IMR-90 (cell line): ENCODE data around the gene SBF2. TPM values are rescaled to one million over a fixed set of nuclear protein-coding genes. Genes with fewer than 3 reads are reported as not detected.

Experiments used
- ATAC-seq: fragments of 200-7000 bp; cut with Tn5 transposase; 2 replicates; pipeline ENCODE4 v1.9.1; 2020; ENCODE audit warnings: low read depth, mild to moderate bottlenecking, moderate library complexity
- BruUV-seq: library from RNA; stranded (reverse); fragments of 400-500 nt; replicated peaks from 2 replicates; lab custom pipeline; 2021; lab: Mats Ljungman, UMichigan
- CTCF ChIA-PET: fragments of 300-600 bp; formaldehyde crosslinking; extraction: SDS; loops from one replicate; lab custom pipeline; 2021; ENCODE audit warnings: antibody characterized with exemption; lab: Yijun Ruan, JAX
- POLR2A ChIA-PET: fragments of 300-600 bp; sonication (Branson Sonifier 250); formaldehyde crosslinking; loops from one replicate; lab custom pipeline; 2022; ENCODE audit warnings: antibody characterized with exemption; ENCODE audit not compliant: unreplicated experiment; lab: Charles Lee
- DNase-seq: peaks from one replicate; pipeline ENCODE4 v3.0.0; 2013
- H2AFZ ChIP-seq: replicated peaks from 2 replicates; pipeline ENCODE3; 2013; ENCODE audit warnings: low read length, mild to moderate bottlenecking; ENCODE audit not compliant: poor library complexity
- H2AK5ac ChIP-seq: 2 replicates; pipeline ENCODE4 v1.6.1; 2013; ENCODE audit warnings: low read depth, low read length, inconsistent platforms
- H2AK9ac ChIP-seq: replicated peaks from 2 replicates; pipeline ENCODE3; 2013; ENCODE audit warnings: mild to moderate bottlenecking, low read depth, low read length, moderate library complexity; ENCODE audit not compliant: poor library complexity
- H2BK120ac ChIP-seq: 2 replicates; pipeline ENCODE4 v1.6.1; 2013; ENCODE audit warnings: low read depth, low read length, inconsistent platforms
- H2BK15ac ChIP-seq: 3 replicates; pipeline ENCODE4 v1.6.1; 2013; ENCODE audit warnings: low read depth, low read length, inconsistent platforms
- H2BK20ac ChIP-seq: 2 replicates; pipeline ENCODE4 v1.6.1; 2013; ENCODE audit warnings: low read depth, mild to moderate bottlenecking, inconsistent platforms, low read length, moderate library complexity
- H2BK5ac ChIP-seq: 2 replicates; pipeline ENCODE4 v1.6.1; 2013; ENCODE audit warnings: mild to moderate bottlenecking, low read depth, low read length, inconsistent platforms; ENCODE audit not compliant: poor library complexity, severe bottlenecking
- H3K14ac ChIP-seq: replicated peaks from 2 replicates; pipeline ENCODE4 v1.6.1; 2013; ENCODE audit warnings: low read depth, low read length, inconsistent platforms
- H3K18ac ChIP-seq: 2 replicates; pipeline ENCODE4 v1.6.1; 2013; ENCODE audit warnings: low read depth, low read length, control low read depth
- H3K23ac ChIP-seq: 2 replicates; pipeline ENCODE4 v1.6.1; 2013; ENCODE audit warnings: low read depth, low read length, inconsistent platforms
- H3K27ac ChIP-seq: 2 replicates; pipeline ENCODE4 v1.5.1; 2013; ENCODE audit warnings: mild to moderate bottlenecking, control low read depth, low read length; ENCODE audit not compliant: insufficient read depth
- H3K27me3 ChIP-seq: 2 replicates; pipeline ENCODE4 v1.6.1; 2013; ENCODE audit warnings: low read length; ENCODE audit not compliant: control insufficient read depth, insufficient read depth
- H3K36me3 ChIP-seq: 2 replicates; pipeline ENCODE4 v1.6.1; 2013; ENCODE audit warnings: low read length, mixed read lengths; ENCODE audit not compliant: control insufficient read depth, insufficient read depth
- H3K4ac ChIP-seq: 2 replicates; pipeline ENCODE4 v1.6.1; 2013; ENCODE audit warnings: low read depth, low read length, inconsistent platforms
- H3K4me1 ChIP-seq: 2 replicates; pipeline ENCODE4 v1.6.1; 2013; ENCODE audit warnings: low read length, mixed read lengths; ENCODE audit not compliant: control insufficient read depth, insufficient read depth
- H3K4me2 ChIP-seq: 2 replicates; pipeline ENCODE4 v1.6.1; 2013; ENCODE audit warnings: low read depth, mild to moderate bottlenecking, control low read depth, low read length, moderate library complexity
- H3K4me3 ChIP-seq: 2 replicates; pipeline ENCODE4 v1.5.1; 2013; ENCODE audit warnings: low read depth, mild to moderate bottlenecking, control low read depth, low read length, moderate library complexity; ENCODE audit not compliant: insufficient read depth
- H3K56ac ChIP-seq: 2 replicates; pipeline ENCODE4 v1.6.1; 2013; ENCODE audit warnings: low read length, inconsistent platforms; ENCODE audit not compliant: insufficient read depth; ENCODE audit errors: extremely low read depth
- H3K79me1 ChIP-seq, 2 experiments: 2 replicates each; pipeline ENCODE4 v1.6.1; 2013; ENCODE audit warnings: low read length in 2 of 2, inconsistent platforms in 1 of 2, low read depth in 1 of 2
- H3K9ac ChIP-seq: 2 replicates; pipeline ENCODE4 v1.6.1; 2013; ENCODE audit warnings: low read depth, low read length, control low read depth
- H3K9me1 ChIP-seq: 2 replicates; pipeline ENCODE4 v1.6.1; 2013; ENCODE audit warnings: low read length, inconsistent platforms; ENCODE audit not compliant: insufficient read depth
- H3K9me3 ChIP-seq: 2 replicates; pipeline ENCODE4 v1.6.1; 2013; ENCODE audit warnings: low read length; ENCODE audit not compliant: control insufficient read depth, insufficient read depth
- H4K20me1 ChIP-seq: 2 replicates; pipeline ENCODE4 v1.6.1; 2013; ENCODE audit warnings: low read length, inconsistent platforms; ENCODE audit not compliant: insufficient read depth
- H4K5ac ChIP-seq: 2 replicates; pipeline ENCODE4 v1.6.1; 2013; ENCODE audit warnings: mild to moderate bottlenecking, low read depth, low read length, control low read depth
- H4K8ac ChIP-seq, 2 experiments: 2 replicates each; pipeline ENCODE4 v1.6.1; 2013; ENCODE audit warnings: low read depth in 2 of 2, low read length in 2 of 2, control low read depth in 1 of 2, inconsistent platforms in 1 of 2
- H4K91ac ChIP-seq: 2 replicates; pipeline ENCODE4 v1.6.1; 2013; ENCODE audit warnings: low read depth, low read length, inconsistent platforms; ENCODE audit not compliant: insufficient read depth
- CTCF ChIP-seq: conservative IDR thresholded peaks from 2 replicates; pipeline ENCODE4 v1.5.1; 2012; ENCODE audit warnings: mild to moderate bottlenecking, low read depth, low read length, improper control_type of control experiment
- MAFK ChIP-seq: IDR thresholded peaks from 2 replicates; pipeline ENCODE4 v1.6.1; 2012; ENCODE audit warnings: low read depth, low read length, improper control_type of control experiment
- dilution Hi-C: fragments of 300-500 bp; cut with HindIII; formaldehyde crosslinking; loops from one replicate; pipeline ENCODE4 v1.14.3; 2018; ENCODE audit warnings: low sequenced_read_pairs; ENCODE audit not compliant: unreplicated experiment
- in situ Hi-C: fragments of 300-500 bp; cut with MboI; formaldehyde crosslinking; loops from 3 replicates; pipeline ENCODE4 v1.14.3; 2019; ENCODE audit warnings: low sequenced_read_pairs, inconsistent platforms, mixed read lengths
- intact Hi-C: fragments of 100-400 bp; cut with micrococcal nuclease; formaldehyde crosslinking; loops from 2 replicates; pipeline ENCODE4 v1.10.0; 2022
- polyA plus RNA-seq, 3 experiments: library from polyadenylated mRNA; depleted of rRNA; stranded (reverse); fragments of >200 nt; gene quantifications; 2 replicates each; pipeline ENCODE4 v1.2.3, GENCODE V29; 2012; ENCODE audit warnings: low replicate concordance in 1 of 3
- total RNA-seq: library from RNA; depleted of rRNA; stranded (reverse); fragments of >200 nt; gene quantifications from 2 replicates; pipeline ENCODE4 v1.2.3, GENCODE V29; 2012

Gene SBF2
- total and polyA plus RNA-seq, 2 of the 4 experiments (the other 2 are of a cell fraction): 23.8 to 51.8 TPM

- H3K18ac ChIP-seq: peak overlapping the region; percentile 99
- H3K56ac ChIP-seq: peak overlapping the region; percentile 94
- no peak overlapping the region for H2AK9ac ChIP-seq
- peak overlapping the region; percentile 90 for H3K27ac ChIP-seq
- peak overlapping the region; percentile 54 for H3K9ac ChIP-seq
- H3K23ac ChIP-seq: peak overlapping the region; percentile 93
- CTCF ChIA-PET: no interaction called here
- H4K8ac ChIP-seq: peak overlapping the region; percentile 73 to 95
- ATAC-seq (no peak), DNase-seq (no peak)
- peak overlapping the region; percentile 94 for H2BK15ac ChIP-seq
- H2BK20ac ChIP-seq: peak overlapping the region; percentile 97
- H3K14ac ChIP-seq: peak overlapping the region; percentile 93
- no peaks in the 10 kb centered on the region for H3K27me3 ChIP-seq
- dilution Hi-C loops: no loop called here
- H2AK5ac ChIP-seq: peak overlapping the region; percentile 93
- no peak overlapping the region for H3K4me3 ChIP-seq
- peaks cover 25% of the 10 kb centered on the region for H3K4me1 ChIP-seq
- TF ChIP-seq CTCF: no peak
- peak; percentile 71 for TF ChIP-seq MAFK
- no peak overlapping the region for H2AFZ ChIP-seq
- peak overlapping the region; percentile 97 for H4K91ac ChIP-seq
- POLR2A ChIA-PET: interaction anchor here (0.9 to 1.5 kb wide), 2 partner anchors 14 to 529 kb away, joined by 6 to 9 read pairs; no protein-coding TSS in a partner anchor
- H4K20me1 ChIP-seq: no peaks in the 10 kb centered on the region
- H3K9me1 ChIP-seq: peaks cover 22% of the 10 kb centered on the region
- H3K4me2 ChIP-seq: peak overlapping the region; percentile 3; the same call in 1 of the 2 replicates
- H3K36me3 ChIP-seq: peaks cover 3% of the 10 kb centered on the region
- intact Hi-C loops: no loop called here
- H2BK5ac ChIP-seq: peak overlapping the region; percentile 96
- peaks cover 9 to 42% of the 10 kb centered on the region in 2 experiments for H3K79me1 ChIP-seq
- no TSS peak for BruUV-seq
- peak overlapping the region; percentile 98 for H4K5ac ChIP-seq
- H2BK120ac ChIP-seq: peak overlapping the region; percentile 96
- H3K9me3 ChIP-seq: no peaks in the 10 kb centered on the region
- H3K4ac ChIP-seq: peak overlapping the region; percentile 99
- in situ Hi-C loops: loop anchor here (25.0 kb wide), 1 partner anchor 188 kb away; no protein-coding TSS in a partner anchor
Observed at GRCh38 chr11:9774109-9774508, 519.9 kb downstream of the SBF2 start.
